IPS-18c (cell line): ENCODE measurements around the gene DYNLL2.
"Not testable (repeated sequence)": the region's sequence is repeated elsewhere in the genome, so short reads cannot be mapped to it uniquely, and the experiment has no call there.

Experiments used
- H3K4me3 ChIP-seq: 2 replicates; pipeline ENCODE4 v1.7.0; 2013; ENCODE audit warnings: low read depth, mild to moderate bottlenecking, low read length, moderate library complexity; ENCODE audit not compliant: insufficient read depth
- H3K9me3 ChIP-seq: one replicate; pipeline ENCODE4 v1.6.1; 2013; ENCODE audit warnings: mild to moderate bottlenecking, low read length, moderate library complexity; ENCODE audit not compliant: control insufficient read depth, insufficient read depth

DYNLL2 gene

DNA sequence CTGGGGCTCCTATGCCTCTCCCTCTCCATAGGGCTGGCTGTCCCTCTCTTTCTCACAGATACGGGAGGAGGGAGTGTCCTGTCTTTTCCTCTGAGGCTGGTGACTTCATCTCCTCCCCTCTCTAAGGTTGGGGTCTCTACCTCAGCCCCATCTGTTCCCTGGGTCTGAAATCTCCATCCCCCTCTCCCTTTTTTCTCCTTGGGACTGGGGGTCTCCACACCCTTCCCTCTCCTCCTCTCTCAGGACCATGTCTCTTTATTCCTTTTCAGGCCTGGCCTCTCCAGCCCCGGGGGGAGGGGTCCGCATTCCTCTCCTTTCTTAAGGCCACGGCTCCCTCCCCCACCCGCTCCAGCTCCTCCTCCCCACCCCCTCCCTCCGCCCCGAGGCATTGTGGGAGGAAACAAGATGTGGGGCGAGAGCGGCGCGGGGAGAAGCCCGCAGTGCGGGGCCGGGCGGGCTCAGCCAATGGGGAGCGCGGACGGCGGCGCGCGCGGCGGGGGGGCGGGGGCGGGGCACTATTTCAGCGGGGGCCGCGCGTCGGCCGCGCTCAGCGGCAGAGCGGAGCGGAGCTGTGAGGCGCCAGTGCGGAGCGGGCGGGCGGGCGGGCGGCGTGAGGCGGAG lies at the start of gene DYNLL2:
TSS of gene DYNLL2 (plus strand) at position 550 of the 621 bp plus-strand sequence. CDS start 3,672 bp downstream, outside the sequence.
- H3K4me3 ChIP-seq: peak within 1 kb of the TSS; percentile 82
- H3K9me3 ChIP-seq: no peaks in the 10 kb centered on the region

DNA sequence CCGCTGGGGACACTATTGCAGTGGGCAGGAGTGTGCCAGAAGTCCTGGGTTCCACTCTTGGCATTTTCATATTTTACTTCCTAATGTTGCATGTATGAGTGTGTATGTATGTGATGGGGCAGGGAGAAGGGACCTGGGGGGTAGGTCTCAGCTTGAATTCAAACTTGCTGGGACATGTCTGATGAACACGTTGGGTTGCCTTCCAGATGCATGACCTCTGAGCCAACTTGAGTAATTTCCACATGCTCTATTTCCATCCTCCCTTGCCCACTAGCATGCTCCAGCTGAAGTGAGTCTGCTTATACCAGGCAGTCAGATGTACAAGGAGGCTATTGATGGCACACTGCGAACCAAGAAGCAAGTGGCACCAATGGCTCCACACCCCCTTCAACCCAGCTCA lies 43.2 kb upstream of the DYNLL2 start:
- no peaks in the 10 kb centered on the region for H3K9me3 ChIP-seq

DNA sequence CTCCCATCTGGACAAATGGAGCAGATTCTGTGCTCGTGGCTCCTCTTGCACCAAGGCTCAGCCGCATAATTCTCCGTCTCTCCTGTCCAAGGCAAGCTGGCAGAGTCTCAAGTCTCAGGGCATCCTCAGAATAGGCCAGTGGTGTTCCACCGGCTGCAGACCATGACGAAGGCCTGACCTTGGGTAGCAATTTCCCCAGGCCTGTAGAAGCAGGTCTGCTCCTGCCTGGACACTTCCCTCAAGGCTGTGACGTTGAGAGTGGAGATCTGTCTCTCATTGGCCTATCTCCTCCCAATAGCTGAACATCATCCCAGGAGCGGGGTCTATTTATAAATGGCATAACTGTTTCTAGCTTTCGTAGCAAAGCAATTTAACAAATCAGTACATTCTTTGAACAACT lies 42.8 kb upstream of the DYNLL2 start:
- H3K9me3 ChIP-seq: no peaks in the 10 kb centered on the region
- no peak overlapping the region for H3K4me3 ChIP-seq

More for the DNA sequence above, 43.2 kb upstream of the DYNLL2 start:
- no peak overlapping the region for H3K4me3 ChIP-seq

DNA sequence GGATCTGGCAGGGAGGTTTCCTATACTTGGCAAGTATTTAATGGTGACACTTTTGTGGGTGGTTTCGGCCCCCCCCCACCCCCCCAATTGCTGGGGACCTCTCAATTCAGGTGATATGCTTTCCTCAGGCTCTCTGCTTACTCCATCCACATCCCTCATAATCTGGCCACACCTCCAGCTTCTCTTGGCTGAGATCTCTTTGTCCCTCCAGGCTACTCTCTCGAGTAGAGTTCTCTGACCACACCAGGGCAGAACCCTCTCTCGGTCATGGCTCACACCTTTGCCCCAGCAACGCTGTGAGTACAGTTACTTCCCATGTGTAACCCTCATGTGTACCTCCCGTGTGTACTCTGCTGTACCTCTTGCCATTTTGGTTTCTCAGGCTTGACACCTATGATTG lies 42.1 kb upstream of the DYNLL2 start:
- H3K4me3 ChIP-seq: no peak overlapping the region
- H3K9me3 ChIP-seq: no peaks in the 10 kb centered on the region

DNA sequence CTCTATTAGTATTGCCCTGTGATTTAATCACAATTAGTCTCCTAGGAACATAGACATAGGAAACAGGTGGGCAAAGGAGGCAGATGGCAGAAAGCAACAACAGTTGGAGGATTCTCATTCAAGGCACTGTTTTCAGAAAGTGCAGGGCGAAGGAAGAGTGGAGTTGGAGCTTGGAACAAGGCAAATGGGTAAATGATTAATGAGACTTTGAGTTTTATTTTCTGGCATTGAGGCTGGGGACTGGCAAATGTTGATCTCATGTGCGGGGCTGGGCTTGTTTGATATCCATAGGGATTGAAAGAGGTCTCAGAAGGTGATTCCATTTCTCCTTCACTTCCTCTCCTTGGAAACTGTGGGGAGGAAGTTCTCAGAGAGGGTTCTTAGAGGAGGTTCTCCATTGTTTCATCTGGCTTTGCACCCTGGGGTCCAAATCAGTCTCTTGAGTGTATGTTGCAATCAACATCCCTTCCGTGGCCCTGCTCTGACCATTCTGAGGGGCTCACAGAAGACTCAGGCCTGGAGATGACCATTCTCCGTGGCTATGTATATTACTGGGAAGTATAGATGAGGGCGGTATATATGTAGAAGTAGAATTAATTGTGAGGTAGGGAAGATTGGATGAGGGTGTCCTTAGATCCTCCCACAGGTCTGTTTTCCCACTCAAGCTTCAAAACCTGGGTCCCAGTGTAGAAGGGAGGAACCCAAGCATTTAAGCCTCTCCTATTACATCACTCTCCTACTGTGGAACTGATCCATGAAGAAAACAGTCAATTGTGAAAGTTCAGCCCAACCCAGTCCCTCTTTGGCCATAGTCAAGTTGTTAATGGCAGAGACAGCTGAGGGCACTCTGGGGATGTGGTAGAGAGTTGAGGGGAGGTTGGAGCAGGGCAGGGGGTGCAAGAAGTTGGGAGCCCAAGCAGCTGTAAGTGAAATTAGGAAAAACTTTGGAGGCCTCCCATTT lies 39.7 kb upstream of the DYNLL2 start:
- Histone ChIP-seq H3K9me3 (no peaks in the 10 kb centered on the region), H3K4me3 (no peak overlapping the region)

DNA sequence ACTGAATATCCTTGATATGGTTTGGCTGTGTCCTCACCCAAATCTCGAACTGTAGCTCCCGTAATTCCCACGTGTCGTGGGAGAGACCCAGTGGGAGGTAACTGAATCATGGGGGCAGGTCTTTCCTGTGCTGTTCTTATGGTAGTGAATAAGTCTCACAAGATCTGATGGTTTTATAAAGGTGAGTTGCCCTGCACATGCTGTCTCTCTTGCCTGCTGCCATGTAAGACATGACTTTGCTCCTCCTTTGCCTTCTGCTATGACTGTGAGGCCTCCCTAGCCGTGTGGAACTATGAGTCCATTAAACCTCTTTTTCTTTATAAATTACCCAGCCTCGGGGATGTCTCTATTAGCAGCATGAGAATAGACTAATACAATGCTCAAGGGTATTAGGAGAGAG lies 39.0 kb upstream of the DYNLL2 start:
- not testable (repeated sequence) for H3K9me3 ChIP-seq, H3K4me3 ChIP-seq

DNA sequence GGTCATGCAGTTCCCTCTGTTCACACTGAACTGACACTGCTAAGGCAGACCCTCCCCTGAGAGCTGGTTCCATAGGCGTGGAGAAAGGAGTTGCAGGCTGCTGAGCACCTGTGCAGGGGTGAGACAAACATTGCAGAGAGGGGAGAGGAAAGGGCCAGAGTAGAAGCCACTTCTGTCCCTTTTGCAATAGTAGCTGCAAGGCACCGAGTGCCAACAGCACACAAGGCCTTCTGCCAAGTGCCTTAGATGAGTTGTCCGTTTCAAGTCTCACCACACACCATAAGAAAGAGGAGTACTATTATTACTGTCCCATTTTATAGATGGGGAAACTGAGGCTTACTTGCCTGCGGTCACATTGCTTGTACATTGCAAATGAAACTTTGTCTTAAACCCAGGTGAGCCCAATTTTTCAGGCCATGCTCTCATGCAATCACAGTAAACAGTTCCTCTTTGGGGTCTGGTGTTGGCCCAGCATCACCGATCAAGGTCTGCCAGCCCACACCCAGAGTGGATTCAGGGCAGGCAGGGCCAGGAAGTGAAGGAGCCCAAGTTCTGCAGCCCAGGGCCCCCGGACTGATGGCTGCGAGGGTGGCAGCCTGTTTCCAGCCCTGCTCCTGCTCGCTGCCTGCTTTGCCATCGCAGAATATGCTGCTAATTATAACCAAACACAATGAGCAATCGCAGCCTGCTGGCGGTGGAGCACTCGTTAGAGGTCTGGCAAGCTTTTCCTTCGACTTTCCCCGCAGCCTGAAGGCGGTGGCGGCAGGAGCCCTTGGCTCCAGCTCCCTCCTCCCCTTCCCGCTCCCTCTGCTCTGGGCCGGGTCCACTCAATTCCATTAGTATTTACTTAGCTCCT lies 36.8 kb upstream of the DYNLL2 start:
- Histone ChIP-seq H3K9me3 (no peaks in the 10 kb centered on the region), H3K4me3 (no peak overlapping the region)

DNA sequence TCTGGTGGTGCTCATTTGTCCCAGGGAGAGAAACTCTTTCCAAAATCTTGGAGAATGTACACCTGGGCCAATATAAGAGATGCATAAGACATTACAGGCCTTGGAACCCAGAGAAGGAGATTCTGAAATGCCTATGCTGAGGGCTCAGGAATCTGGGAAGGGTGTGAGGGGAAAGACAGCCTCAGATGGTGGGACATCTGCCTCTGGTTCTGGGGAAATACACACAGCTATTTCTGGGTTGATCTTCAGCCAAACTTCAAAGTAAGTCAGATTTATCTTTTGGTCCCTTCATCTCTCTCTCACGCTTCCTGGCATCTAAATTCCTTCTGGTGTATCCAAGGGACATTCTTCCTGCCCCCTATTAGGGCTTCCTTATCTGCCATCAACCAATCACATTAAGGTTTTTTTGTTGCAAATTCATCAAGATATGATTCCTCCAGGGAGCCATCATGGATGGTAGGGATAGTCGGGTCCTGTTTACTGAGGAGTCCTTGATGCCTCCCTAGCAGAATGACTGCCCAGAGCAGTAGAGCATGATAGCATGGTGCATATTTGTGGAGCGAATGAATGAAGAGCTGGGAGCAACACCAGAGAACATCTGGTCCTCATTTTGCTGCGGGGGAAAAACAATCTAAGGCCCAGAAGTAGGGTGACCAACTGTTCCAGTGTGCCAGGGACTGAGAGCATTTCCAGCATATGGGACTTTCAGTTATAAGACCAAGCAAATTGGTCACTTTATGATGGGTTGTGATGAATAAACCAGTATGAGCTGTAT lies 35.7 kb upstream of the DYNLL2 start:
- H3K9me3 ChIP-seq: no peaks in the 10 kb centered on the region
- no peak overlapping the region for H3K4me3 ChIP-seq

DNA sequence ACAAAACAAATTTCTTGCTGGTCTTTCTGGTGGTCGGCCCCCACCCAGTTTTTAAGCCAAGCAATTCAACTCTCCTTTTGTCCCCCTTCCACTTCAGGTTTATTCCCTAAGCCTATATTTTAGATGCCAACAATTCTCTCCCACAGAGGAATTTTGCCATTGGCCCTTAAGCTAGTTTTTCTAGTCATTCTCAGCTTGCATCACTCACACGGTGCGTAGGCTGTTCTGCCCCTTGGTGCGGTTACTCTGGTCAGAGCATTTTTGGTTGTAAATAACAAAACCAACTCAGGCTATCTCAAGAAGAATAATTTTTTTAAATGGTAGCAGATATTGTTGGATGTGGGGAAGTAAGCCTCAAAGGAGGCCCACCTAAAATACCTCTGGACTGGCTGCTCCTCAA lies 33.7 kb upstream of the DYNLL2 start:
- Histone ChIP-seq H3K9me3 (no peaks in the 10 kb centered on the region), H3K4me3 (no peak overlapping the region)

DNA sequence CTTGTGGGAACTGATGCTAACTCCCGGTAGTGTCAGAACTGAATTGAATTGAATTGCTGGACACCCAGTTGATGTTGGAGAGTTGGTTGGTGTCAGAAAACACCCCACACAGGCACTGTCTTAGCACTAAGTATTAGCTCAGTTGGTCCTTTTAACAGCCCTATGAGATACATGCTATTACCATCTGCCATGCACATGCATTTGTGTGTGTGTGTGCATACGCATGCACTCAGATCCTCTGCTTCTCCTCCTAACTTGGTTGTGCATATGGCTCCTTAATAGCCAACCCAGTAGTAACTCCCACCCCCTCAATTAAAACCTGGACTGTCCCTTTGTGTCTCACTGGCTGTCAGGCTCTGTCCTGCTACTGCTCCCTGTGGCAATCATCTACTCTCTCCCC lies 32.3 kb upstream of the DYNLL2 start:
- Histone ChIP-seq H3K9me3 (no peaks in the 10 kb centered on the region), H3K4me3 (no peak overlapping the region)

DNA sequence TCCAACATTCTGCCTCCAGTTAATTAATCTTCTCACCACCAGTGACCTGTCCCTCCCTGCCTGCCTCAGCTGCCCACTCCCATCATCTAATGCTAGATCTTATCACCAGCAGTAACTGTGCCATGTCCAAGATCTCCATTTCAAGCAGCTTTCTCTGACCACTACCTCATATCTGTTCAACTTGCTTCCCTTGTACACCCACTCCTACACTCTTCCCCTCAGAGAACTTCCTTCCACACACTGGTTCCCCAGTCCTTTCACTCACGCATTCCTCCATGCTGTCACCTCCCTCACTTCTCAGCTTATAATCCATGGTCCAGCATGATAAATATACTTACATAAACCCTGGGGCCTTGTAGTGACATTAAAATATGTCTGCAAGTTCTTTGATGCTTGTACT lies 31.8 kb upstream of the DYNLL2 start:
- no peaks in the 10 kb centered on the region for H3K9me3 ChIP-seq
- no peak overlapping the region for H3K4me3 ChIP-seq

DNA sequence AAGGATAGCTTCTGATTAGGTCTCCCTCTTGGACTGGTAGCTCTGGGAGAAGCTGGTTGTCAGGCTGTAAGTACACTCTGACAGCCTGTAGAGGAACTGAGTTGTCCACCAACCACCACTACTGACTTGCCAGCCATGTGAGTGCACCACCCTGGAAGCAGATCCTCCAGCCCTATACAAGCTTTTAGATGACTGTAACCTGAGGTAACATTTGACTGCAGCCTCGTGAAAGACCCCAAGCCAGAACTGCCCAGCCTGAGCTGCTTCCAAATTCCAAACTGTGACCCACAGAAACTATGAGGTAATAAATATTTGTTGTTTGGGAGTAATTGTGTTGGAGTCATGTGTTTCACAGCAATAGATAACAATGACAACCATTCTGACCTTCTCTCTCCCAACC lies 30.8 kb upstream of the DYNLL2 start:
- H3K4me3 ChIP-seq: no peak overlapping the region
- H3K9me3 ChIP-seq: no peaks in the 10 kb centered on the region

DNA sequence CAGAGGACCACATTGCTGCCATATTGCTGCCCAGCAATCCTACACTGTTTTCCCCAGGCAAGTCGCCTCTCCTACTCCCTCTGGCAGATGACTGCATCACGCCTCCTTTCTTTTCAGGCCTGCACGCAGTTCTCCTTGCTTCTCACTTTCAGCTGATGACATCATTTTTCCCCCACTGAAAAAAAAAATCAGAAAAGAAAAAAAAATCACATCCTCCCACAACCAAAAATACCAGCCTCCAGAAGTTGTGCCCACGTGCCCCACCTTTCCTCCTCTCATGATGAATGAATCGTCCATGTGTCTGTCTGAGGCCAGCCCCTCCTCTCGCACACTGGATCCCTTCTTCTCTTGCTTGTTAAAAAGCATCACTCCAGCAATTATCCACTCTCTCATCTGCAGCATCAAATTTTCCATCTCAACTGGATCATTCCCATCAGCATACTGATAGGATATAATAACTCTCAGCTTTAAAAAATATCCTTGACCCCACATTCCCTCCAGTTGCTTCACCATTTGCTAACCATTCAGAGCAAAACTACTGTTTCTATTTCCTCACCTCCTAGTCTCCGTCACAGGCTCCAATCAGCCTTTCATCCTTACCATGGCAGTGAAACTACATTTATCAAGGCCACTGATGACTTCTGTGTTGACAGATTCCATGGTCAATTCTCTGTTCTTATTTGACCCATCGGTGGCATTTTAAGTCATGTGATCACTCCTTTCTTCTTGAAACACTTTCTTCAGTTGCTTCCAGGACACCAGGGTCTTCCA lies 30.1 kb upstream of the DYNLL2 start:
- no peak overlapping the region for H3K4me3 ChIP-seq
- H3K9me3 ChIP-seq: no peaks in the 10 kb centered on the region

DNA sequence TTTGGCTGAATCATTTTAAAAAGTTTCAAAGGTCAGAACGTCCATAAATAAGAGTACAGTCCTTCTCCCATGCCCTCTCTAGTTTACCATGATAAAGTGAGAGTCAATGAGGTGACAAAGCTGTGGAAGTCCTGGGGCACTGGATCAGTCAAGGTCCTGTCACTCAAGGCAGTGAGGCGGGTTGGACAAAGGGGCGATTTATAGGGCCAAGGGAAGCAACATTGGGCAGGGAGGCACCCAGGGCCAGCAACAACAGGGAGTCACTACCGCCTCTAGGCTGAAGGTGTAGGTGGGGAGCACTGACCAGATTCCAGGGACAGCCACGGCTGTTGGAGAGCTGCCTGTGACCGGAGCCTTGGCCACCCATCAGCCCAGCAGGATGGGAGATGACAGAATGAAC lies 28.6 kb upstream of the DYNLL2 start:
- H3K4me3 ChIP-seq: no peak overlapping the region

DNA sequence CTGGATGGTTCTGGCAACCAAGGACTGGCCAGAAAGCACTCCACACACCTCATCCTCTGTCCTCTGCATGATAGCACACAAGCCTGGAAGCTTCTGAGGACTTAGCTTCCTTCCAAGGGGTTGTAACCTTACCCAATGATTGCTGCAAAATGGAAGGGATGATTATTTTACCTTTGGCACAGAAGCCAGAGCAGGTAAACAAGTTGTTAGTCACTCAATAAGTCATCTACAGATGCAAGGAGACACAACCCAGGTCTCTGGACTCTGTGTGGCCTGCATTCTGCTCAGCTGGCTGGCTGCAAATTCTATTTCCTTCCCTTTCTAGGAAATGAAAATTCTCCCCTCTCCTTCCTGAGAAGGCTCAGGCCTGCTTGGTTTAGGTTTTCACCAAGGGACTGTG lies 26.7 kb upstream of the DYNLL2 start:
- Histone ChIP-seq H3K9me3 (no peaks in the 10 kb centered on the region), H3K4me3 (no peak overlapping the region)

More for the DNA sequence above, 28.6 kb upstream of the DYNLL2 start:
- H3K9me3 ChIP-seq: no peaks in the 10 kb centered on the region

DNA sequence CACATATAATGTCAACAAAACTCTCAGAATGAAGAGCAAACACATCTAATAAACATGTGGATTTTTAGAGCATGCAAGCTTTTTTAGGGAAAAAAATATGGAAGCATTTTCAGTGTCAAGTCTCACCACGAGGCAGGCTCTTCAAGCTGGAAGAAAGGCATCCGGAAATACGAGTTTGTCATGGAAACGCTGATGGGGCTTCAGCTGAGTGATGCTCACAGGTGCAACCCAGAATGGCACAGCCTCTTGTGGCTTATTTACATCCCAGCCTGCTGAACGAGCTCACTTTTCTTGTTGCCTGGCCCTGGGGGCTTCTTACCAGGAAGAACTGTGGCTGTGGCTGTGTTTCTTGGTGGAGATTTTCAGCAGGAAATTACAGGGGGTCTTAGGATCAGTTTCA lies 24.1 kb upstream of the DYNLL2 start:
- H3K4me3 ChIP-seq: no peak overlapping the region
- H3K9me3 ChIP-seq: no peaks in the 10 kb centered on the region
